ENCODE results near the gene REV3L. TPM values are rescaled to one million over a fixed set of nuclear protein-coding genes. Genes with fewer than 3 reads are reported as not detected.

Gene REV3L
- total and polyA plus RNA-seq, 2 of the 8 experiments (the other 6 are each of a cell fraction or from before 2014, with no cell fraction given): 2.1 to 6.6 TPM

GRCh38 chr6:111503194-111503593 lies 20.2 kb upstream of the REV3L start (continued):
- TF ChIP-seq CTBP2 (IDR thresholded peaks at IDR 0.05; ENCODE audit: borderline replicate concordance, insufficient read depth, insufficient read length, low read length): no peak
- TF ChIP-seq RXRA (IDR thresholded peaks at IDR 0.05; ENCODE audit: insufficient read depth, low read depth, low read length): no peak
- TF ChIP-seq CHD1 (IDR thresholded peaks at IDR 0.05; ENCODE audit: low read depth, low read length): no peak
- TF ChIP-seq KDM5A (IDR thresholded peaks at IDR 0.05; ENCODE audit: low read length): no peak

Data from H1 (cell line).